Measurements from ENCODE around the gene TFB1M.

Gene TFB1M

DNA sequence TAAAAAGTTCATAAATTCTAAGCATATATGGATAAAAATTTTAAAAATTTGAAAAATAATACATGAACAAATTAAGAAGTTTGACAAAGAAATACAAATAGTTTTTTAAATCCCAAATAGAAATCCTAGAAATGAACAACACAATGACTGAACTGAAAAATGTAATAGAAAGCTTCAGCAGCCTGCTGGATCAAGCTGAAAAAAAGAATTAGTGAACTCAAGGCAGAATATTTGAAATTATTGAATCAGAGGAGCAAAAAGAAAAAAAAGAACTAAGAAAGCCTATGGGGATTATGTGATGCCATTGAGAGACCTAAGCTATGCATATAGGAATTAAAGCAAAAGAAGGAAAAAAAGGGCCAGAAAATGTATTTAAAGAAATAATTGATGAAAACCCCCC is 39.9 kb upstream of the TFB1M start:
- Histone ChIP-seq H3K4me3 (ENCODE audit: low read depth, low read length) (no peak overlapping the region), H3K9me3 (ENCODE audit: control insufficient read depth, insufficient read depth, low read depth, low read length) (no peaks in the 10 kb centered on the region), H3K27ac (ENCODE audit: extremely low read depth, low read depth, low read length) (no peak overlapping the region), H3K4me1 (ENCODE audit: control insufficient read depth, insufficient read depth, low read length) (no peaks in the 10 kb centered on the region), H3K36me3 (ENCODE audit: control insufficient read depth in 2 of 2, insufficient read depth in 1 of 2, low read length in 2 of 2) (no peaks in the 10 kb centered on the region)
- TF ChIP-seq SETDB1 (IDR thresholded peaks at IDR 0.05; ENCODE audit: insufficient read length, low read length), result peak; percentile 91
- TF ChIP-seq ZFP37 (tag by site-specific recombination; IDR thresholded peaks at IDR 0.05), result no peak
- ChIA-PET CTCF (interaction anchor here (0.7 to 1.5 kb wide), 2 partner anchors 26 to 1623 kb away, joined by 3 to 4 read pairs; no protein-coding TSS in a partner anchor), POLR2A (no interaction called here)

DNA sequence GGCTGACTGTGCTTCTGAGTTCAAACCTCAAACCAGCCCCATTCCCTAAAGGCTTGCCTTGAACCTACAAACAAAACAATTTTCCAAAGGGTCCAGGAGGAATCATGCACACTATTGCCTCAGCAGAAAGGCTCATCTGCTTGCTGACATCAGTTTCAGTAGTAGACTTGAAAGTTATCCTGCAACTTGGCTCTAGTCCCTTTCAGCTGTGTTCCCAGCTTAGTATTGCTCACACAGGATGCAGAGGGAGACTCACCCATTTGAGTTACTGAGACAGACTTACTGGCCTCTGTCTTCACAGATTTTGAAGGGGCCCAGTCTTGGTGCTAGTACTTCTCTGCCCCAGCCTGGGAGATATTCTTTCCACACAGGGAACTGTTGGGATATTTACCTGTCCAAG is 38.5 kb upstream of the TFB1M start:
- Histone ChIP-seq H3K4me3 (ENCODE audit: low read depth, low read length) (no peak overlapping the region), H3K36me3 (ENCODE audit: control insufficient read depth in 2 of 2, insufficient read depth in 1 of 2, low read length in 2 of 2) (no peaks in the 10 kb centered on the region), H3K27ac (ENCODE audit: extremely low read depth, low read depth, low read length) (no peak overlapping the region), H3K4me1 (ENCODE audit: control insufficient read depth, insufficient read depth, low read length) (no peaks in the 10 kb centered on the region), H3K9me3 (ENCODE audit: control insufficient read depth, insufficient read depth, low read depth, low read length) (no peaks in the 10 kb centered on the region)
- no peak for TF ChIP-seq ZNF433 (tag by site-specific recombination; IDR thresholded peaks at IDR 0.05; ENCODE audit: low read depth)
- TF ChIP-seq ZNF549 (tag by site-specific recombination; IDR thresholded peaks at IDR 0.05), result no peak
- TF ChIP-seq ZNF335 (tag by site-specific recombination; conservative IDR thresholded peaks at IDR 0.05), result no peak
- CTCF ChIA-PET, result no interaction called here
- POLR2A ChIA-PET, result no interaction called here

DNA sequence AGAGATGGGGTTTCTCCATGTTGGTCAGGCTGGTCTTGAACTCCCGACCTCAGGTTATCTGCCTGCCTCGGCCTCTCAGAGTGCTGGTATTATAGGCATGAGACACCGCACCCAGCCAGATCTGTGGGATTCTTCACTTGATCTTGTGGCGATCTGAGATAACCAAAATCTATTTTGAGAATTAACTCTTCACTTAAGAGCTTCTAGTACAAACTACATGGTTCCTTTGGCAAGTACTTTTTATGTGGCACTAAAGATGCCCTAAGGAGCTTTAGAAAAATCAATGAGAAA is 37.8 kb upstream of the TFB1M start:
- Histone ChIP-seq H3K4me3 (ENCODE audit: low read depth, low read length) (no peak overlapping the region), H3K9me3 (ENCODE audit: control insufficient read depth, insufficient read depth, low read depth, low read length) (no peaks in the 10 kb centered on the region), H3K4me1 (ENCODE audit: control insufficient read depth, insufficient read depth, low read length) (no peaks in the 10 kb centered on the region), H3K27ac (ENCODE audit: extremely low read depth, low read depth, low read length) (no peak overlapping the region), H3K36me3 (ENCODE audit: control insufficient read depth in 2 of 2, insufficient read depth in 1 of 2, low read length in 2 of 2) (no peaks in the 10 kb centered on the region)
- ChIA-PET POLR2A (no interaction called here), CTCF (interaction anchor here (0.6 kb wide), 1 partner anchor 331 kb away, joined by 4 read pairs; no protein-coding TSS in a partner anchor)
- TF ChIP-seq ZNF138 (tag by site-specific recombination; IDR thresholded peaks at IDR 0.05; ENCODE audit: borderline replicate concordance) (no peak), KLF8 (tag by site-specific recombination; IDR thresholded peaks at IDR 0.05) (no peak), ZNF660 (tag by site-specific recombination; IDR thresholded peaks at IDR 0.05) (no peak), ZNF658 (tag by site-specific recombination; IDR thresholded peaks at IDR 0.05) (no peak), BCL11A (tag by site-specific recombination; IDR thresholded peaks at IDR 0.05; ENCODE audit: low read depth) (no peak), ZBTB21 (tag by site-specific recombination; IDR thresholded peaks at IDR 0.05) (no peak)
- TF ChIP-seq, protein P1, sequence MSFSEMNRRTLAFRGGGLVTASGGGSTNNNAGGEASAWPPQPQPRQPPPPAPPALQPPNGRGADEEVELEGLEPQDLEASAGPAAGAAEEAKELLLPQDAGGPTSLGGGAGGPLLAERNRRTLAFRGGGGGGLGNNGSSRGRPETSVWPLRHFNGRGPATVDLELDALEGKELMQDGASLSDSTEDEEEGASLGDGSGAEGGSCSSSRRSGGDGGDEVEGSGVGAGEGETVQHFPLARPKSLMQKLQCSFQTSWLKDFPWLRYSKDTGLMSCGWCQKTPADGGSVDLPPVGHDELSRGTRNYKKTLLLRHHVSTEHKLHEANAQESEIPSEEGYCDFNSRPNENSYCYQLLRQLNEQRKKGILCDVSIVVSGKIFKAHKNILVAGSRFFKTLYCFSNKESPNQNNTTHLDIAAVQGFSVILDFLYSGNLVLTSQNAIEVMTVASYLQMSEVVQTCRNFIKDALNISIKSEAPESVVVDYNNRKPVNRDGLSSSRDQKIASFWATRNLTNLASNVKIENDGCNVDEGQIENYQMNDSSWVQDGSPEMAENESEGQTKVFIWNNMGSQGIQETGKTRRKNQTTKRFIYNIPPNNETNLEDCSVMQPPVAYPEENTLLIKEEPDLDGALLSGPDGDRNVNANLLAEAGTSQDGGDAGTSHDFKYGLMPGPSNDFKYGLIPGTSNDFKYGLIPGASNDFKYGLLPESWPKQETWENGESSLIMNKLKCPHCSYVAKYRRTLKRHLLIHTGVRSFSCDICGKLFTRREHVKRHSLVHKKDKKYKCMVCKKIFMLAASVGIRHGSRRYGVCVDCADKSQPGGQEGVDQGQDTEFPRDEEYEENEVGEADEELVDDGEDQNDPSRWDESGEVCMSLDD (tag by site-specific recombination; IDR thresholded peaks at IDR 0.05), result no peak
- TF ChIP-seq, protein P2, sequence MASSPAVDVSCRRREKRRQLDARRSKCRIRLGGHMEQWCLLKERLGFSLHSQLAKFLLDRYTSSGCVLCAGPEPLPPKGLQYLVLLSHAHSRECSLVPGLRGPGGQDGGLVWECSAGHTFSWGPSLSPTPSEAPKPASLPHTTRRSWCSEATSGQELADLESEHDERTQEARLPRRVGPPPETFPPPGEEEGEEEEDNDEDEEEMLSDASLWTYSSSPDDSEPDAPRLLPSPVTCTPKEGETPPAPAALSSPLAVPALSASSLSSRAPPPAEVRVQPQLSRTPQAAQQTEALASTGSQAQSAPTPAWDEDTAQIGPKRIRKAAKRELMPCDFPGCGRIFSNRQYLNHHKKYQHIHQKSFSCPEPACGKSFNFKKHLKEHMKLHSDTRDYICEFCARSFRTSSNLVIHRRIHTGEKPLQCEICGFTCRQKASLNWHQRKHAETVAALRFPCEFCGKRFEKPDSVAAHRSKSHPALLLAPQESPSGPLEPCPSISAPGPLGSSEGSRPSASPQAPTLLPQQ (tag by site-specific recombination; IDR thresholded peaks at IDR 0.05), result no peak
- TF ChIP-seq, protein P3, sequence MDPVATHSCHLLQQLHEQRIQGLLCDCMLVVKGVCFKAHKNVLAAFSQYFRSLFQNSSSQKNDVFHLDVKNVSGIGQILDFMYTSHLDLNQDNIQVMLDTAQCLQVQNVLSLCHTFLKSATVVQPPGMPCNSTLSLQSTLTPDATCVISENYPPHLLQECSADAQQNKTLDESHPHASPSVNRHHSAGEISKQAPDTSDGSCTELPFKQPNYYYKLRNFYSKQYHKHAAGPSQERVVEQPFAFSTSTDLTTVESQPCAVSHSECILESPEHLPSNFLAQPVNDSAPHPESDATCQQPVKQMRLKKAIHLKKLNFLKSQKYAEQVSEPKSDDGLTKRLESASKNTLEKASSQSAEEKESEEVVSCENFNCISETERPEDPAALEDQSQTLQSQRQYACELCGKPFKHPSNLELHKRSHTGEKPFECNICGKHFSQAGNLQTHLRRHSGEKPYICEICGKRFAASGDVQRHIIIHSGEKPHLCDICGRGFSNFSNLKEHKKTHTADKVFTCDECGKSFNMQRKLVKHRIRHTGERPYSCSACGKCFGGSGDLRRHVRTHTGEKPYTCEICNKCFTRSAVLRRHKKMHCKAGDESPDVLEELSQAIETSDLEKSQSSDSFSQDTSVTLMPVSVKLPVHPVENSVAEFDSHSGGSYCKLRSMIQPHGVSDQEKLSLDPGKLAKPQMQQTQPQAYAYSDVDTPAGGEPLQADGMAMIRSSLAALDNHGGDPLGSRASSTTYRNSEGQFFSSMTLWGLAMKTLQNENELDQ (tag by site-specific recombination; IDR thresholded peaks at IDR 0.05; ENCODE audit: low read depth), result no peak
